GM12878 (cell line): Measurements from ENCODE around the gene YPEL2. TPM values are rescaled to one million over a fixed set of nuclear protein-coding genes. Genes with fewer than 3 reads are reported as not detected.
"Not testable (repeated sequence)": the region's sequence is repeated elsewhere in the genome, so short reads cannot be mapped to it uniquely, and the experiment has no call there.

Source experiments
- ATAC-seq: fragments of 200-7000 bp; cut with Tn5 transposase; 3 replicates; pipeline ENCODE4 v1.9.1; 2020; ENCODE audit warnings: mild to moderate bottlenecking, moderate library complexity
- BruUV-seq: library from RNA; stranded (reverse); fragments of 400-500 nt; replicated peaks from 2 replicates; lab custom pipeline; 2021; lab: Mats Ljungman, UMichigan
- CTCF ChIA-PET: fragments of 300-600 bp; sonication (Branson Sonifier 250); formaldehyde crosslinking; extraction: SDS; loops from one replicate; lab custom pipeline; 2021; ENCODE audit warnings: inconsistent platforms; lab: Yijun Ruan, JAX
- POLR2A ChIA-PET: fragments of 350-600 bp; formaldehyde crosslinking; extraction: SDS; loops from one replicate; lab custom pipeline; 2021; ENCODE audit warnings: inconsistent platforms; lab: Charles Lee
- RAD21 ChIA-PET: fragments of 300-600 bp; sonication (Branson Sonifier 250); formaldehyde crosslinking; loops from one replicate; lab custom pipeline; 2023; ENCODE audit warnings: antibody characterized with exemption; ENCODE audit not compliant: unreplicated experiment; lab: Charles Lee
- SMC1A ChIA-PET: fragments of 300-600 bp; sonication (Branson Sonifier 250); formaldehyde crosslinking; loops from one replicate; lab custom pipeline; 2023; ENCODE audit not compliant: unreplicated experiment, uncharacterized antibody; lab: Charles Lee
- DNase-seq: peaks from one replicate; pipeline ENCODE4 v3.0.0-alpha.2; 2011; ENCODE audit warnings: low read depth, low spot score
- FAIRE-seq: peaks from 3 replicates; lab custom pipeline; 2011; peaks lifted over from hg19 to GRCh38; lab: Jason Lieb, UNC
- H2AFZ ChIP-seq: 2 replicates; pipeline ENCODE4 v1.6.0; 2011; ENCODE audit warnings: low read depth, low read length, control low read depth; ENCODE audit not compliant: control insufficient read depth
- H3K27ac ChIP-seq: 2 replicates; pipeline ENCODE4 v1.5.1; 2011; ENCODE audit warnings: control low read depth; ENCODE audit not compliant: control insufficient read depth, insufficient read depth
- H3K27me3 ChIP-seq, 2 experiments: replicated peaks in 1 of 2; 2 replicates each; pipeline versions ENCODE4 v1.6.0 to v1.6.1; 2011; ENCODE audit warnings: low read length in 1 of 2; ENCODE audit not compliant: control insufficient read depth in 2 of 2, insufficient read depth in 2 of 2
- H3K36me3 ChIP-seq, 2 experiments: 2 replicates each; pipeline ENCODE4 v1.5.1; 2011; ENCODE audit warnings: low read length in 1 of 2; ENCODE audit not compliant: control insufficient read depth in 2 of 2, insufficient read depth in 2 of 2
- H3K4me1 ChIP-seq: 2 replicates; pipeline ENCODE4 v1.6.1; 2011; ENCODE audit warnings: mild to moderate bottlenecking, low read length, moderate library complexity, mixed read lengths; ENCODE audit not compliant: control insufficient read depth, insufficient read depth
- H3K4me2 ChIP-seq: 2 replicates; pipeline ENCODE4 v1.6.0; 2011; ENCODE audit warnings: control low read depth; ENCODE audit not compliant: control insufficient read depth, insufficient read depth
- H3K4me3 ChIP-seq: fragments of 200-600 bp; sonication (generic); 2 replicates; pipeline ENCODE4 v1.5.1; 2016
- H3K79me2 ChIP-seq: 2 replicates; pipeline ENCODE4 v1.6.0; 2011; ENCODE audit warnings: low read length; ENCODE audit not compliant: control insufficient read depth, insufficient read depth
- H3K9ac ChIP-seq: 2 replicates; pipeline ENCODE4 v1.8.0; 2011; ENCODE audit warnings: low read length, control low read depth, mixed read lengths; ENCODE audit not compliant: control insufficient read depth, insufficient read depth
- H3K9me3 ChIP-seq: replicated peaks from 3 replicates; pipeline ENCODE4 v1.5.1; 2011; ENCODE audit warnings: mild to moderate bottlenecking, low read length; ENCODE audit not compliant: control insufficient read depth, insufficient read depth
- H4K20me1 ChIP-seq: 2 replicates; pipeline ENCODE4 v1.6.0; 2011; ENCODE audit not compliant: control insufficient read depth, insufficient read depth
- CTCF ChIP-seq, 3 experiments: IDR thresholded peaks in 2 of 3; conservative IDR thresholded peaks in 1 of 3; 2 replicates each; pipeline ENCODE4 v1.5.1; 2011; ENCODE audit warnings: low read depth in 3 of 3, low read length in 3 of 3, mild to moderate bottlenecking in 3 of 3, control low read depth in 2 of 3, moderate library complexity in 2 of 3, inconsistent platforms in 1 of 3, mixed read lengths in 1 of 3; ENCODE audit not compliant: control insufficient read depth in 2 of 3, insufficient read depth in 1 of 3; ENCODE audit errors: extremely low read depth in 1 of 3
- ETV6 ChIP-seq, 2 experiments: fragments of 450-650 bp in 1 of 2; IDR thresholded peaks in 1 of 2; conservative IDR thresholded peaks in 1 of 2; 2 replicates each; pipeline ENCODE4 v1.6.1; 2014; ENCODE audit warnings: antibody characterized with exemption in 1 of 2, borderline replicate concordance in 1 of 2, low read depth in 1 of 2, mild to moderate bottlenecking in 1 of 2, moderate library complexity in 1 of 2
- LARP7 ChIP-seq: fragments of 450-650 bp; IDR thresholded peaks from 2 replicates; pipeline ENCODE4 v1.6.1; 2017; ENCODE audit warnings: mild to moderate bottlenecking
- NFXL1 ChIP-seq: fragments of 450-650 bp; IDR thresholded peaks from 2 replicates; pipeline ENCODE4 v1.6.1; 2017; ENCODE audit warnings: antibody characterized with exemption, mild to moderate bottlenecking, borderline replicate concordance
- RELA ChIP-seq: fragments of 450-650 bp; IDR thresholded peaks from 2 replicates; pipeline ENCODE4 v1.8.0; 2014; ENCODE audit warnings: borderline replicate concordance; ENCODE audit not compliant: partially characterized antibody
- SRF ChIP-seq, 2 experiments: IDR thresholded peaks; 2 replicates each; pipeline ENCODE4 v1.6.1; 2011; ENCODE audit warnings: low read depth in 2 of 2, low read length in 2 of 2, mild to moderate bottlenecking in 1 of 2, moderate library complexity in 1 of 2
- WGBS: methylation state at CpG from one replicate; pipeline ENCODE4 v1.1.6; 2016; ENCODE audit warnings: low lambda C conversion rate; ENCODE audit not compliant: insufficient replicate concordance, insufficient coverage; ENCODE audit errors: missing lambda C conversion rate; 5-methylcytosine and 5-hydroxymethylcytosine counted together
- in situ Hi-C: fragments of 300-500 bp; cut with MboI; formaldehyde crosslinking; loops from 9 replicates; pipeline ENCODE4 v1.14.3; 2018; ENCODE audit warnings: mixed read lengths
- intact Hi-C: fragments of 100-400 bp; cut with micrococcal nuclease; formaldehyde crosslinking; loops from one replicate; pipeline ENCODE4 v1.14.2; 2022; ENCODE audit not compliant: unreplicated experiment
- polyA plus RNA-seq, 11 experiments: library from polyadenylated mRNA; depleted of rRNA in 4 of 11; unstranded in 6 of 11; stranded (reverse) in 5 of 11; fragments of >200 nt; fragmentation: Nextera tagmentation in 4 of 11; fragmentation: Illumina TruSeq in 1 of 11; extraction: Ambion mirVana in 4 of 11; extraction: Trizol in 1 of 11; gene quantifications; 1 replicate in 1 of 11; 2 replicates in 10 of 11; pipeline versions ENCODE4 v1.2.1 to v1.2.3, GENCODE V29; 2011 to 2016; ENCODE audit warnings: inconsistent platforms in 2 of 11, missing spikeins in 2 of 11, low read depth in 1 of 11
- total RNA-seq, 4 experiments: library from RNA; depleted of rRNA in 3 of 4; stranded (reverse); fragments of >200 nt in 3 of 4; fragmentation: Illumina TruSeq in 1 of 4; extraction: Trizol in 1 of 4; gene quantifications; 2 replicates each; pipeline versions ENCODE4 v1.2.1 to v1.2.3, GENCODE V29; 2013 to 2021

The YPEL2 gene
- total and polyA plus RNA-seq, 10 of the 15 experiments (the other 5 are each of a cell fraction or from before 2014, with no cell fraction given) = 0.11 to 8.1 (median 0.48) TPM

DNA sequence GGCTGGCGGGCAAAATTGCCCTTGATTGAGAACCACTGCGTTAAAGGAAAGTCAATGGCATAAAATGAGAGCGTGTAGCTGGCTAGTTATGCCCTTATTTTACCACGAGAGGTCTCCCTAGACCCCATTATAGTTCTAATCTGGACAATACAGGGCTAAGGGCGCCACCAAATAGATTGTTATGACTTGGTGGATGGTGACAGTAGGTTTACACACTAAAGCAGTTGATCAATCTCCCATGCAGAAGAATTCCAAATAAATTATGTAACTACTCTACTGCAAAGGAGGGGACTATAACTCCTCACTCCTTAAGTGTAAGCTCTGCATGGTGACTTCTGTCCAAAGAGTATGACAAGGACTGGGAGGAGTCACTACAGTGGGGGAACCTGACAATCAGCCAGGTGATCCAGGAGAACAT, 20.4 kb upstream of the YPEL2 start (continued):
- TF ChIP-seq CTCF (IDR thresholded peaks at IDR 0.05 in 2 of 3, conservative IDR thresholded peaks at IDR 0.05 in 1 of 3; ENCODE audit: control insufficient read depth in 2 of 3, extremely low read depth in 1 of 3, insufficient read depth in 1 of 3, low read depth in 3 of 3, low read length in 3 of 3) (peak; percentile 68 to 86 (median 85)), ETV6 (conservative IDR thresholded peaks at IDR 0.05 in 1 of 2, IDR thresholded peaks at IDR 0.05 in 1 of 2; ENCODE audit: borderline replicate concordance in 1 of 2, low read depth in 1 of 2) (no peak), SRF (IDR thresholded peaks at IDR 0.05; ENCODE audit: low read depth in 2 of 2, low read length in 2 of 2) (no peak), LARP7 (0 out of 2 replicates have a peak, but pooled peaks have one; percentile 12), RELA (peak; percentile 59)

DNA sequence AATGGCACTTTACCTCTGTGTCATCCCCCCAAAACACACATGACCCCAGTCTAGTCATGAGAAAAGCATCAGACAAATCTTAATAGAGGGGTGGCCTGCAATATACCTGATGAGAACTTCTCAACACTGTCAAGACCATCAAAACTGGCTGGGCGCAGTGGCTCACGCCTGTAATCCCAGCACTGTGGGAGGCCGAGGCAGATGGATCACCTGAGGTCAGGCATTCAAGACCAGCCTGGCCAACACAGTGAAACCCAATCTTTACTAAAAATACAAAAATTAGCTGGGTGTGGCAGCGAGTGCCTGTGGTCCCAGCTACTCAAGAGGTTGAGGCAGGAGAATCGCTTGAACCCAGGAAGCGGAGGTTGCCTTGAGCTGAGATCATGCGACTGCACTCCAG, 19.9 kb upstream of the YPEL2 start:
- DNase-seq, H2AFZ ChIP-seq, H3K4me2 ChIP-seq, H3K36me3 ChIP-seq, H3K9ac ChIP-seq, POLR2A ChIA-PET, H3K4me3 ChIP-seq, H3K27me3 ChIP-seq, FAIRE-seq, ATAC-seq, H4K20me1 ChIP-seq, H3K27ac ChIP-seq, H3K9me3 ChIP-seq, BruUV-seq, H3K4me1 ChIP-seq, H3K79me2 ChIP-seq: not testable (repeated sequence)
- 0 out of 2 replicates have a peak, but pooled peaks have one; percentile 9 for TF ChIP-seq NFXL1
- WGBS = 53% methylated on average over 7 of the region's 7 CpGs
- in situ Hi-C loops (loop anchor here (5.0 kb wide), 1 partner anchor 126 kb away; no protein-coding TSS in a partner anchor), intact Hi-C loops (loop anchor here (1.0 to 10.0 kb wide), 4 partner anchors 91 to 433 kb away; partner anchors contain the start of gene GDPD1)
- ChIA-PET RAD21 (interaction anchor here (0.9 to 12.2 kb wide), 14 partner anchors 8 to 548 kb away, joined by 3 to 169 read pairs (median 5); partner anchors contain the start of gene GDPD1), CTCF (interaction anchor here (0.6 to 13.4 kb wide), 20 partner anchors 9 to 725 kb away, joined by 3 to 383 read pairs (median 4); partner anchors contain the start of gene GDPD1), SMC1A (interaction anchor here (0.9 to 12.6 kb wide), 13 partner anchors 17 to 727 kb away, joined by 3 to 217 read pairs (median 4); no protein-coding TSS in a partner anchor)
